NB4 (cell line): ENCODE data around the gene NUDT3.

ENCODE experiments used
- CTCF ChIP-seq: IDR thresholded peaks from one replicate; pipeline ENCODE4 v1.5.1; 2012; ENCODE audit warnings: low read depth, low read length
- MAX ChIP-seq: IDR thresholded peaks from 2 replicates; pipeline ENCODE4 v1.6.1; 2011; ENCODE audit warnings: low read depth, low read length
- MYC ChIP-seq: IDR thresholded peaks from 2 replicates; pipeline ENCODE4 v1.6.1; 2011; ENCODE audit warnings: low read depth, low read length
- POLR2A ChIP-seq: IDR thresholded peaks from 2 replicates; pipeline ENCODE4 v1.6.1; 2011; ENCODE audit warnings: mild to moderate bottlenecking; ENCODE audit not compliant: insufficient read length; ENCODE audit errors: extremely low read depth

- TF ChIP-seq POLR2A (no peak), CTCF (no peak), MYC (no peak), MAX (no peak)
Measured at GRCh38 chr6:34302929-34303328, 89.5 kb downstream of the NUDT3 start.
